Loucy (cell line): ENCODE data around the gene CPNE6.

Experiments
- H2AFZ ChIP-seq: fragments of 200-600 bp; sonication (generic); 2 replicates; pipeline ENCODE4 v1.6.0; 2016; ENCODE audit warnings: antibody characterized with exemption, mild to moderate bottlenecking, low read length, moderate library complexity
- H3F3A ChIP-seq: fragments of 200-600 bp; 2 replicates; pipeline ENCODE4 v1.6.0; 2016; ENCODE audit warnings: antibody characterized with exemption, low read depth, mild to moderate bottlenecking
- H3K27me3 ChIP-seq: fragments of 200-600 bp; sonication (generic); 2 replicates; pipeline ENCODE4 v1.6.1; 2014; ENCODE audit warnings: low read length, mild to moderate bottlenecking; ENCODE audit not compliant: insufficient read depth, poor library complexity, severe bottlenecking
- H3K36me3 ChIP-seq: fragments of 200-600 bp; sonication (generic); 2 replicates; pipeline ENCODE4 v1.6.1; 2016; ENCODE audit warnings: low read length; ENCODE audit not compliant: insufficient read depth
- H3K4me1 ChIP-seq: fragments of 200-600 bp; sonication (generic); 2 replicates; pipeline ENCODE4 v1.5.1; 2014; ENCODE audit warnings: low read length, mild to moderate bottlenecking; ENCODE audit not compliant: insufficient read depth, poor library complexity, severe bottlenecking
- H3K4me2 ChIP-seq: fragments of 200-600 bp; sonication (generic); 2 replicates; pipeline ENCODE4 v1.6.0; 2014; ENCODE audit warnings: antibody characterized with exemption, low read length, low read depth, mild to moderate bottlenecking; ENCODE audit not compliant: poor library complexity, severe bottlenecking
- H3K4me3 ChIP-seq: fragments of 200-600 bp; sonication (generic); 2 replicates; pipeline ENCODE4 v1.5.1; 2014; ENCODE audit warnings: low read length, mild to moderate bottlenecking, mixed read lengths; ENCODE audit not compliant: poor library complexity, severe bottlenecking
- H3K79me2 ChIP-seq: fragments of 200-600 bp; sonication (generic); 2 replicates; pipeline ENCODE4 v1.6.1; 2014; ENCODE audit warnings: low read length; ENCODE audit not compliant: insufficient read depth
- H3K9ac ChIP-seq: fragments of 200-600 bp; sonication (generic); 2 replicates; pipeline ENCODE4 v1.6.0; 2014; ENCODE audit warnings: mild to moderate bottlenecking, low read depth, low read length, moderate library complexity; ENCODE audit not compliant: poor library complexity, severe bottlenecking
- H3K9me2 ChIP-seq: fragments of 200-600 bp; sonication (generic); replicated peaks from 2 replicates; pipeline ENCODE4 v1.6.1; 2016; ENCODE audit warnings: low read depth, low read length, mixed read lengths
- H3K9me3 ChIP-seq: fragments of 200-600 bp; sonication (generic); 2 replicates; pipeline ENCODE4 v1.6.1; 2014; ENCODE audit warnings: mild to moderate bottlenecking, antibody characterized with exemption, low read length, low read depth; ENCODE audit not compliant: insufficient read depth
- H4K20me1 ChIP-seq: fragments of 200-600 bp; sonication (generic); 2 replicates; pipeline ENCODE4 v1.6.0; 2014; ENCODE audit warnings: antibody characterized with exemption, low read length, mild to moderate bottlenecking; ENCODE audit not compliant: insufficient read depth, poor library complexity, severe bottlenecking
- EZH2phosphoT487 ChIP-seq: fragments of 200-600 bp; IDR thresholded peaks from 2 replicates; pipeline ENCODE4 v1.6.1; 2018; ENCODE audit warnings: antibody characterized with exemption, mild to moderate bottlenecking, moderate library complexity, borderline replicate concordance
- TF ChIP-seq, protein P1 (sequence below): fragments of 200-600 bp; sonication (generic); conservative IDR thresholded peaks from 2 replicates; pipeline ENCODE4 v1.5.1; 2014; ENCODE audit warnings: mild to moderate bottlenecking, antibody characterized with exemption, low read length

Gene CPNE6

DNA sequence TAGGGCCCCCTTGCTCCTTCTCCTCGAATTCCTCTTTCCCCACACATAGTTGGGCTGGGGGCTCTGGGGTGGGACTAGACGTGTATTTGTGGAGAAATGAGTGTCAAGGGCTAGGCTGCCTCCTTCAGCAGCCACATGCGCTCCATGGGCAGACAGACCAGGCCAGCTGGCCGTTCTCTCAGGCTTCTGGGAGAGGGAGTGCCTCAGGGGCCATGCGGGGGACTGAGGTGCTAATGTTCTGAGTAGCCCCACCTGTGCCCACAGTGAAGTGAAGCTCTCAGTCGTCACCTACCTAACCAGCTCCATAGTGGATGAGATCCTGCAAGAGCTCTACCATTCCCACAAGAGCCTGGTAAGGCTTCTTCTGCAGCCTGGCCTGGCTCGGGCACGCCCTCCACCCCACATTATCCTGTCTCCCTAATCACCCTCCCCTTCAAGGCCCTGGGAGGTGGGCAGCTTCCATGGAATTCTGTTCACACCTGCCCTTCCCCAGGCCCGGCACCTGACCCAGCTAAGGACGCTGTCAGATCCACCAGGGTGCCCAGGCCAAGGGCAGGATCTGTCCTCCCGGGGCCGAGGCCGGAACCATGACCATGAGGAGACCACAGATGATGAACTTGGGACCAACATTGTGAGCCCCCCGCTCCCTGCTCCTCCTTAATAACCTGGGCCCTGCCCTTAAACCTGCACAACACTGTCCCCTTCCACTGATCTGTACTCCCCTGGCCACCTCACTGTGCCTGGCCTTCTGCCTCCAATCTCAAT lies 9.0 kb upstream of the CPNE6 start:
- Histone ChIP-seq H2AFZ (no peak overlapping the region), H3K9me2 (no peaks in the 10 kb centered on the region), H3K9me3 (no peaks in the 10 kb centered on the region), H3K27me3 (no peaks in the 10 kb centered on the region), H3K4me1 (no peaks in the 10 kb centered on the region), H3K9ac (no peak overlapping the region), H3K4me3 (no peak overlapping the region), H4K20me1 (no peaks in the 10 kb centered on the region), H3F3A (no peaks in the 10 kb centered on the region), H3K36me3 (no peaks in the 10 kb centered on the region), H3K79me2 (no peaks in the 10 kb centered on the region), H3K4me2 (no peak overlapping the region)
- TF ChIP-seq EZH2phosphoT487, result no peak
- TF ChIP-seq, protein P1, sequence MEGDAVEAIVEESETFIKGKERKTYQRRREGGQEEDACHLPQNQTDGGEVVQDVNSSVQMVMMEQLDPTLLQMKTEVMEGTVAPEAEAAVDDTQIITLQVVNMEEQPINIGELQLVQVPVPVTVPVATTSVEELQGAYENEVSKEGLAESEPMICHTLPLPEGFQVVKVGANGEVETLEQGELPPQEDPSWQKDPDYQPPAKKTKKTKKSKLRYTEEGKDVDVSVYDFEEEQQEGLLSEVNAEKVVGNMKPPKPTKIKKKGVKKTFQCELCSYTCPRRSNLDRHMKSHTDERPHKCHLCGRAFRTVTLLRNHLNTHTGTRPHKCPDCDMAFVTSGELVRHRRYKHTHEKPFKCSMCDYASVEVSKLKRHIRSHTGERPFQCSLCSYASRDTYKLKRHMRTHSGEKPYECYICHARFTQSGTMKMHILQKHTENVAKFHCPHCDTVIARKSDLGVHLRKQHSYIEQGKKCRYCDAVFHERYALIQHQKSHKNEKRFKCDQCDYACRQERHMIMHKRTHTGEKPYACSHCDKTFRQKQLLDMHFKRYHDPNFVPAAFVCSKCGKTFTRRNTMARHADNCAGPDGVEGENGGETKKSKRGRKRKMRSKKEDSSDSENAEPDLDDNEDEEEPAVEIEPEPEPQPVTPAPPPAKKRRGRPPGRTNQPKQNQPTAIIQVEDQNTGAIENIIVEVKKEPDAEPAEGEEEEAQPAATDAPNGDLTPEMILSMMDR, result no peak

DNA sequence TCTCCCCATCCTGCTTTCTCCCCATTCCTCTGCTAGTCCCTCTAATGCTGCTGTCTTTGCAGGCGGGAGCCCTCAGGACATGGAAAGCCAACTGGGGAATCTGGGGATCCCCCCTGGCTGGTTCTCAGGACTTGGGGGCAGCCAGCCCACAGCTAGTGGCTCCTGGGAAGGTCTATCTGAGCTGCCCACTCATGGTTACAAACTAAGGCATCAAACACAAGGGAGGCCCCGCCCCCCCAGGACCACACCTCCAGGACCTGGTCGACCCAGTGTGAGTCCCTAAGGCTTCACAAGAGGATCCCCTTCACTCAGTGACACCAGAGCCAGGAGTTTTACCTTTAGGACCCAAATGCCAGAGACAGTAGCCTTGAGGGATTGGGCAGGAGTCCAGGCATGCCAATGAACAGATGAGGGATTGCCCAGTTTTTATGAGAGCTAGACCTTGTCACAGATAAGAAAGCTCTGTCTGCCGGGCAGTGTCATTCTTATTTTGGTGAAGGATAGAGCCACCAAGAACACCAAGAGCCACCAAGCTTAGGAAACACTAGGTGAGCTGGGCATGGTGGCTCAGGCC lies 8.0 kb upstream of the CPNE6 start:
- H3K9ac ChIP-seq, result no peak overlapping the region
- H3K9me3 ChIP-seq, result no peaks in the 10 kb centered on the region
- H3K4me1 ChIP-seq, result no peaks in the 10 kb centered on the region
- H2AFZ ChIP-seq, result no peak overlapping the region
- no peak overlapping the region for H3K4me2 ChIP-seq
- no peaks in the 10 kb centered on the region for H3K27me3 ChIP-seq
- no peaks in the 10 kb centered on the region for H3K36me3 ChIP-seq
- no peaks in the 10 kb centered on the region for H3F3A ChIP-seq
- no peak for TF ChIP-seq EZH2phosphoT487
- TF ChIP-seq, protein P1, result no peak
- H3K9me2 ChIP-seq, result no peaks in the 10 kb centered on the region
- H3K79me2 ChIP-seq, result no peaks in the 10 kb centered on the region
- H4K20me1 ChIP-seq, result no peaks in the 10 kb centered on the region
- no peak overlapping the region for H3K4me3 ChIP-seq

DNA sequence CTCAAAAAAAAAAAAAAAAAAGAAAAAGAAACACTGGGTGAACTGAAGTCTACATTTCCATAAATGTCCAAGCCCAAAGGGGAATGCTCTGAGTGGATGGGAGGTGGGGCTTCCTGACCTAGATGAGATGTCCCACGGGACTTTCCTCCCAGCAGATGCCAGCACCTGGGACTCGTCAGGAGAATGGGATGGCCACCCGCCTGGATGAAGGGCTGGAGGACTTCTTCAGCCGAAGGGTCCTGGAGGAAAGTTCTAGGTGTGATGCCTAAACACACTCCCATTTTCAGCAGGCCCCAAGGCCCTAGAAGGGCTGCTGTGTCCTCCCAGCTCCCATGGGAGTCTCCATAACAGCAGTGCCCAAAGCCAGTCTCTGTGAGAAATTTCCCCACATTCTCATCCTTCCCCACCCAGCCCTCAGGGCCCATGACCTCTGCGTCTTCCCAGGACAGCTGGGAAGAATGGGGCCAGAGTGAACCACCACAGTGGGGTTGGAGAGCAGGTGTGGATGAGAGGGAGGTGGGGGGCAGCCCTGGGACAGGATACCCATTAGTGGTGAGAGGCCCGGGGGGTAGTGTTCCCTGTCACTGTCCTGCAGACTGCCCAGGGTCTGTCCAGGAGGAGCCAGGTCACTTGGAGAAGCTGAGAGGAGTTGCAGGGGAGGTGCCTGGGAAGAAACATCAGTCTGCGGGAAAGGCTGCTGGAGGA lies 7.1 kb upstream of the CPNE6 start:
- H3K4me2 ChIP-seq, result no peak overlapping the region
- H3K27me3 ChIP-seq, result no peaks in the 10 kb centered on the region
- no peaks in the 10 kb centered on the region for H3K4me1 ChIP-seq
- H2AFZ ChIP-seq, result no peak overlapping the region
- no peaks in the 10 kb centered on the region for H3K9me2 ChIP-seq
- H3K4me3 ChIP-seq, result no peak overlapping the region
- H3K79me2 ChIP-seq, result no peaks in the 10 kb centered on the region
- no peaks in the 10 kb centered on the region for H3K36me3 ChIP-seq
- H4K20me1 ChIP-seq, result no peaks in the 10 kb centered on the region
- H3K9me3 ChIP-seq, result no peaks in the 10 kb centered on the region
- no peaks in the 10 kb centered on the region for H3F3A ChIP-seq
- no peak overlapping the region for H3K9ac ChIP-seq
- no peak for TF ChIP-seq EZH2phosphoT487
- TF ChIP-seq, protein P1, result no peak
